ENCODE results near the gene MSH2. TPM values are rescaled to one million over a fixed set of nuclear protein-coding genes. Genes with fewer than 3 reads are reported as not detected.
"Not testable (repeated sequence)": the region's sequence is repeated elsewhere in the genome, so short reads cannot be mapped to it uniquely, and the experiment has no call there.

Gene MSH2
- total and polyA plus RNA-seq, 2 experiments from 2014 or later: 17.8 to 21.8 TPM

- Histone ChIP-seq H3K4me2 (ENCODE audit: unreplicated experiment) (no peak overlapping the region), H3K9ac (no peak overlapping the region), H3K27ac (peak overlapping the region; percentile 49; the same call in 1 of the 2 replicates), H2AFZ (no peak overlapping the region; the same call in 1 of the 2 replicates), H3K9me2 (ENCODE audit: insufficient read depth) (no peaks in the 10 kb centered on the region), H3K79me2 (ENCODE audit: insufficient read depth) (no peaks in the 10 kb centered on the region), H3K4me1 (ENCODE audit: insufficient read depth) (no peaks in the 10 kb centered on the region), H3K36me3 (ENCODE audit: low read depth) (no peaks in the 10 kb centered on the region; the same call in 1 of the 2 replicates), H3F3A (ENCODE audit: insufficient read depth) (0 out of 2 replicates have a peak, but pooled peaks cover 14% of the 10 kb centered on the region), H4K20me1 (ENCODE audit: insufficient read depth) (no peaks in the 10 kb centered on the region), H3K9me3 (ENCODE audit: low read depth) (no peaks in the 10 kb centered on the region), H3K4me3 (no peak overlapping the region), H3K27me3 (replicated peaks; ENCODE audit: insufficient read depth) (no peaks in the 10 kb centered on the region)
- WGBS, 2 experiments (ENCODE audit: low coverage in 1 of 2, low lambda C conversion rate in 2 of 2, missing lambda C conversion rate in 2 of 2): 42 to 50% methylated on average over 2 of the region's 2 CpGs
- DNase-seq: peak; percentile 58
- TF ChIP-seq EZH2 (IDR thresholded peaks at IDR 0.05; ENCODE audit: insufficient read depth, poor library complexity, severe bottlenecking): no peak
- no peak for TF ChIP-seq EZH2phosphoT487 (IDR thresholded peaks at IDR 0.05; ENCODE audit: insufficient read depth, low read depth)
- in situ Hi-C loops (cut with MboI): no loop called here
Observed at GRCh38 chr2:47422560-47422959, 19.6 kb downstream of the MSH2 start.

GRCh38 chr2:47426786-47427185 lies 23.8 kb downstream of the MSH2 start:
- H3K79me2 ChIP-seq (ENCODE audit: insufficient read depth): no peaks in the 10 kb centered on the region
- H3K27me3 ChIP-seq (replicated peaks; ENCODE audit: insufficient read depth): no peaks in the 10 kb centered on the region
- 98% methylated on average over 4 of the region's 4 CpGs for WGBS, 2 experiments (ENCODE audit: low coverage in 1 of 2, low lambda C conversion rate in 2 of 2, missing lambda C conversion rate in 2 of 2)
- H2AFZ ChIP-seq: no peak overlapping the region
- no peaks in the 10 kb centered on the region for H3K4me1 ChIP-seq (ENCODE audit: insufficient read depth)
- H3K27ac ChIP-seq: no peak overlapping the region
- H3K9me3 ChIP-seq (ENCODE audit: low read depth): no peaks in the 10 kb centered on the region
- peaks cover 7% of the 10 kb centered on the region; the same call in 1 of the 2 replicates for H3K36me3 ChIP-seq (ENCODE audit: low read depth)
- no peak overlapping the region for H3K9ac ChIP-seq
- H3K9me2 ChIP-seq (ENCODE audit: insufficient read depth): no peaks in the 10 kb centered on the region
- no peak overlapping the region for H3K4me2 ChIP-seq (ENCODE audit: unreplicated experiment)
- TF ChIP-seq EZH2phosphoT487 (IDR thresholded peaks at IDR 0.05; ENCODE audit: insufficient read depth, low read depth) (no peak), EZH2 (IDR thresholded peaks at IDR 0.05; ENCODE audit: insufficient read depth, poor library complexity, severe bottlenecking) (no peak)
- H4K20me1 ChIP-seq (ENCODE audit: insufficient read depth): no peaks in the 10 kb centered on the region
- no peak overlapping the region for H3K4me3 ChIP-seq
- DNase-seq: no peak
- H3F3A ChIP-seq (ENCODE audit: insufficient read depth): 0 out of 2 replicates have a peak, but pooled peaks cover 11% of the 10 kb centered on the region
- in situ Hi-C loops (cut with MboI): no loop called here

DNA sequence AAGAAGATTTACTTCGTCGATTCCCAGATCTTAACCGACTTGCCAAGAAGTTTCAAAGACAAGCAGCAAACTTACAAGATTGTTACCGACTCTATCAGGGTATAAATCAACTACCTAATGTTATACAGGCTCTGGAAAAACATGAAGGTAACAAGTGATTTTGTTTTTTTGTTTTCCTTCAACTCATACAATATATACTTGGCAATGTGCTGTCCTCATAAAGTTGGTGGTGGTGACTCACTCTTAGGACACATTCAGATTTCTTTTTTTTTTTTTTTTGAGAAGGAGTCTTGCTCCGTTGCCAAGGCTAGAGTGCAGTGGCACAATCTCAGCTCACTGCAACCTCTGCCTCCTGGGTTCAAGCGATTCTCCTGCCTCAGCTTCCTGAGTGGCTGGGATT lies 26.8 kb downstream of the MSH2 start:
- H3K27me3 ChIP-seq (replicated peaks; ENCODE audit: insufficient read depth): no peaks in the 10 kb centered on the region
- H3K4me2 ChIP-seq (ENCODE audit: unreplicated experiment): no peak overlapping the region
- no peaks in the 10 kb centered on the region for H3F3A ChIP-seq (ENCODE audit: insufficient read depth)
- in situ Hi-C loops (cut with MboI): no loop called here
- H3K4me3 ChIP-seq: no peak overlapping the region
- 70 to 73% methylated on average over 6 of the region's 6 CpGs for WGBS, 2 experiments (ENCODE audit: low coverage in 1 of 2, low lambda C conversion rate in 2 of 2, missing lambda C conversion rate in 2 of 2)
- H3K4me1 ChIP-seq (ENCODE audit: insufficient read depth): no peaks in the 10 kb centered on the region
- H3K79me2 ChIP-seq (ENCODE audit: insufficient read depth): no peaks in the 10 kb centered on the region
- H3K9me2 ChIP-seq (ENCODE audit: insufficient read depth): no peaks in the 10 kb centered on the region
- H3K27ac ChIP-seq: no peak overlapping the region
- no peaks in the 10 kb centered on the region for H3K9me3 ChIP-seq (ENCODE audit: low read depth)
- DNase-seq: peak; percentile 86
- no peaks in the 10 kb centered on the region for H4K20me1 ChIP-seq (ENCODE audit: insufficient read depth)
- H3K9ac ChIP-seq: no peak overlapping the region
- 0 out of 2 replicates have a peak, but pooled peaks cover 7% of the 10 kb centered on the region for H3K36me3 ChIP-seq (ENCODE audit: low read depth)
- no peak overlapping the region for H2AFZ ChIP-seq
- TF ChIP-seq EZH2phosphoT487 (IDR thresholded peaks at IDR 0.05; ENCODE audit: insufficient read depth, low read depth) (no peak), EZH2 (IDR thresholded peaks at IDR 0.05; ENCODE audit: insufficient read depth, poor library complexity, severe bottlenecking) (no peak)

DNA sequence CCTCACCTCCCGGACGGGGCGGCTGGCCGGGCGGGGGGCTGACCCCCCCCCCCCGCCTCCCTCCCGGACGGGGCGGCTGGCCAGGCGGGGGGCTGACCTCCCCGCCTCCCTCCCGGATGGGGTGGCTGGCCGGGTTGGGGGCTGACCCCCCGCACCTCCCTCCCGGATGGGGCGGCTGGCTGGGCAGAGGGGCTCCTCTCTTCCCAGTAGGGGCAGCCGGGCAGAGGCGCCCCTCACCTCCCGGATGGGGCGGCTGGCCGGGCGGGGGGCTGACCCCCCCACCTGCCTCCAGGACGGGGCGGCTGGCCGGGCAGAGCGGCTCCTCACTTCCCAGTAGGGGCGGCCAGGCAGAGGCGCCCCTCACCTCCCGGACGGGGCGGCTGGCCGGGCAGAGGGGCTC lies 30.1 kb downstream of the MSH2 start:
- 96% methylated on average over 26 of the region's 32 CpGs; no CpG with 5 or more reads in 1 of the 2 experiments for WGBS, 2 experiments (ENCODE audit: low coverage in 1 of 2, low lambda C conversion rate in 2 of 2, missing lambda C conversion rate in 2 of 2)
- H3K27me3 ChIP-seq (replicated peaks; ENCODE audit: insufficient read depth); H3K9me2 ChIP-seq (ENCODE audit: insufficient read depth); H3F3A ChIP-seq (ENCODE audit: insufficient read depth); H3K79me2 ChIP-seq (ENCODE audit: insufficient read depth); H3K36me3 ChIP-seq (ENCODE audit: low read depth); H2AFZ ChIP-seq; H3K9me3 ChIP-seq (ENCODE audit: low read depth); H3K4me1 ChIP-seq (ENCODE audit: insufficient read depth); in situ Hi-C loops (cut with MboI); H4K20me1 ChIP-seq (ENCODE audit: insufficient read depth); H3K27ac ChIP-seq; H3K4me3 ChIP-seq; H3K4me2 ChIP-seq (ENCODE audit: unreplicated experiment); H3K9ac ChIP-seq; DNase-seq: not testable (repeated sequence)

- H3K4me2 ChIP-seq (ENCODE audit: unreplicated experiment); DNase-seq; H3K27ac ChIP-seq; H3K9me3 ChIP-seq (ENCODE audit: low read depth); H3K4me1 ChIP-seq (ENCODE audit: insufficient read depth); H4K20me1 ChIP-seq (ENCODE audit: insufficient read depth); H3K9ac ChIP-seq; in situ Hi-C loops (cut with MboI); H2AFZ ChIP-seq; H3K79me2 ChIP-seq (ENCODE audit: insufficient read depth); H3K4me3 ChIP-seq; H3K9me2 ChIP-seq (ENCODE audit: insufficient read depth); H3K27me3 ChIP-seq (replicated peaks; ENCODE audit: insufficient read depth); H3F3A ChIP-seq (ENCODE audit: insufficient read depth); H3K36me3 ChIP-seq (ENCODE audit: low read depth): not testable (repeated sequence)
- 93% methylated on average over 17 of the region's 31 CpGs; no CpG with 5 or more reads in 1 of the 2 experiments for WGBS, 2 experiments (ENCODE audit: low coverage in 1 of 2, low lambda C conversion rate in 2 of 2, missing lambda C conversion rate in 2 of 2)
Observed at GRCh38 chr2:47433445-47433844, 30.5 kb downstream of the MSH2 start.

Measured in GM23248 (cell line).